Measurements from ENCODE around the gene CPT1B.

CPT1B gene

DNA sequence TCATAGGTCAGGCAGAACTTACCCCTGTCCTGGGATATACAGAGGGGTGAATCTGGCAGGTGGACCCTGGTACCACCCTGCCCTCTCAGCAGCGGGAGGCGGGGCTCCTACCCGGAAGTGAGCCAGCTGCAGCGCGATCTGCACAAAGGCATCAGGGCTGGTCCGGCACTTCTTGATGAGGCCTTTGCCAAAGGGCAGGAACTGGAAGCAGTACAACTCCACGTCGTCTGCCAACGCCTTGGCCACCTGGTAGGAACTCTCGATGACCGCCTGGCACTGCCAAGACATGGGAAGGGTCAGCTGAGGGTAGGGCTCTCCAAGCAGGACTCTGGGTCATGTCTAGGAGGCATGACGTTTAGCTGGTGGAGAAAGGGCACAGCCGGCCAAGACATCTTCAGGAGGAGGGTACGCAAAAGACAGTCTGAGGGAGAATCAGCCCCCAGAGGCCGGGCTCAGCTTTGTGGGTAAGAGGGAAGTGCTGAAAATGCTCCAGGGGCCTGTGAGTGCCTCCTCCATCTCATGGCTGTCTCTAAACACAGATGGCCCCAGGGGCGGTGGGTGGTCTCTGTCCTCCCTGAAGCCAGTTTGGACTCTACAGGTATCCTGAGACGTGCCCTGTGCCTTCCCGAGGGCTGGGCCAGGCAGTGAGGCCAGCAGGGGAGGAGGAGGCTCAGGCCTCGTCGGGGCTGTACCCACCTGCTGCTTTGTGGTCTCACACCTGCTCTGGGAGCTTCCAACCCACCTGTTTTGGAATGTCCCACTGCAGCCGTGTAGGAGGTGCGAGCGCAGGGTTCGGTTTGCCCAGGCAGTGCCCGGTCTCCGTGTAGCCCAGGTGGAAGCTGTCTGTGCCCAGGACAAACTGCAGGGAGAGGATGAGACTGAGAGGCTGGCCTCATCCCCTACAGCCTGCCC is 6.7 kb downstream of the CPT1B start:
- no peak for DNase-seq (ENCODE audit: low read depth, low spot score)
- no peak for TF ChIP-seq YY1 (IDR thresholded peaks at IDR 0.05; ENCODE audit: insufficient read depth, insufficient read length)
- TF ChIP-seq SUZ12 (IDR thresholded peaks at IDR 0.05; ENCODE audit: extremely low read depth, insufficient read depth, insufficient read length), result no peak
- TF ChIP-seq ZNF274 (IDR thresholded peaks at IDR 0.05; ENCODE audit: low read depth, low read length), result no peak
- Histone ChIP-seq H3K9me3 (ENCODE audit: insufficient read depth, low read length) (no peaks in the 10 kb centered on the region), H3K27me3 (ENCODE audit: insufficient read depth, insufficient read length) (no peaks in the 10 kb centered on the region), H3K4me3 (ENCODE audit: insufficient read length, low read depth) (no peak overlapping the region), H3K4me1 (ENCODE audit: insufficient read depth, insufficient read length) (no peaks in the 10 kb centered on the region), H3K9ac (ENCODE audit: insufficient read length, low read depth) (no peak overlapping the region), H3K36me3 (ENCODE audit: insufficient read depth, insufficient read length, low read length) (peaks cover 82% of the 10 kb centered on the region)

DNA sequence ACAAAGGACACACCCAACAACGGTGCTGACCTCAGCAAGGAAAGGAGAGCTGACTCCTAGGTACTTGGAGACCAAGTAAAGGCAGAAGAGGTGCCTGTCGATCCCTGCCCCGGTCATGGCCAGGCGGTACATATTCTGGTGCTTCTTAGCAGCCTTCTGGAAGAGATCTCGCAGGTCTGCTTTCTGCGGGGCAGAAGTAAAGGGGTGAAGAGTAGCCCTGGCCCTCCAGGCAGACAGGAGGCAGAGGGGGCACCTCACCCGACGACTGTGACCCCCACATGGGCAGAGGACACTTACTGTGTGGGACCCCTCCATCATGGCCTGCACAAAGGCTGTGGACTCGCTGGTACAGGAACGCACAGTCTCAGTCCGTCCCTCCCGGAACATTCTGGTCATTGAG is 7.4 kb downstream of the CPT1B start:
- no peak overlapping the region for H3K4me3 ChIP-seq (ENCODE audit: insufficient read length, low read depth)
- H3K9me3 ChIP-seq (ENCODE audit: insufficient read depth, low read length), result no peaks in the 10 kb centered on the region
- H3K4me1 ChIP-seq (ENCODE audit: insufficient read depth, insufficient read length), result no peaks in the 10 kb centered on the region
- TF ChIP-seq ZNF274 (IDR thresholded peaks at IDR 0.05; ENCODE audit: low read depth, low read length) (no peak), YY1 (IDR thresholded peaks at IDR 0.05; ENCODE audit: insufficient read depth, insufficient read length) (no peak), SUZ12 (IDR thresholded peaks at IDR 0.05; ENCODE audit: extremely low read depth, insufficient read depth, insufficient read length) (no peak)
- peaks cover 77% of the 10 kb centered on the region for H3K36me3 ChIP-seq (ENCODE audit: insufficient read depth, insufficient read length, low read length)
- H3K27me3 ChIP-seq (ENCODE audit: insufficient read depth, insufficient read length), result no peaks in the 10 kb centered on the region
- H3K9ac ChIP-seq (ENCODE audit: insufficient read length, low read depth), result no peak overlapping the region
- DNase-seq (ENCODE audit: low read depth, low spot score), result no peak

GRCh38 chr22:50569896-50570535 is 8.2 kb downstream of the CPT1B start:
- DNase-seq (ENCODE audit: low read depth, low spot score), result no peak
- H3K27me3 ChIP-seq (ENCODE audit: insufficient read depth, insufficient read length), result peaks cover 2% of the 10 kb centered on the region
- peaks cover 70% of the 10 kb centered on the region for H3K36me3 ChIP-seq (ENCODE audit: insufficient read depth, insufficient read length, low read length)
- H3K9ac ChIP-seq (ENCODE audit: insufficient read length, low read depth), result no peak overlapping the region
- TF ChIP-seq ZNF274 (IDR thresholded peaks at IDR 0.05; ENCODE audit: low read depth, low read length), result no peak
- no peak for TF ChIP-seq SUZ12 (IDR thresholded peaks at IDR 0.05; ENCODE audit: extremely low read depth, insufficient read depth, insufficient read length)
- TF ChIP-seq YY1 (IDR thresholded peaks at IDR 0.05; ENCODE audit: insufficient read depth, insufficient read length), result no peak
- no peaks in the 10 kb centered on the region for H3K9me3 ChIP-seq (ENCODE audit: insufficient read depth, low read length)
- no peak overlapping the region for H3K4me3 ChIP-seq (ENCODE audit: insufficient read length, low read depth)
- no peaks in the 10 kb centered on the region for H3K4me1 ChIP-seq (ENCODE audit: insufficient read depth, insufficient read length)

DNA sequence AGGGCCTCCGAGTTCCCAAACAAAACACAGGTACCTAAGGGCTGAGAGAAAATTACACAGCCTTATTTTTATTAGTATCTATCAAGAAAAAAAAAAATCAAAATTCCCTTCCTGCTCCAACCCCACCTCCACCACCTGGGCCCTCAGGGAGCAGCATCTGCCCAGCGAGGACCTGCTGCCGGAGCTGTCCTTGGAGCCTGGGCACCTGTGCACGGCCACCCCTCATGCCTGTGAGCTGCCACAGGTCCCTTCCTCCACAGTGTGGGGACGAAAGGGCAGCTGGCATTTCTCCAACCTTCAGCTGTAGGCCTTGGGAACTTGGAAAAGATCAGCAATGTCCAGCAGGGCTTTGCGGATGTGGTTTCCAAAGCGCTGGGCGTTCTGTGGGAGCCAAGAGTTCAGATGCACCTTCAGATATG is 9.2 kb downstream of the CPT1B start:
- H3K4me1 ChIP-seq (ENCODE audit: insufficient read depth, insufficient read length), result no peaks in the 10 kb centered on the region
- H3K9me3 ChIP-seq (ENCODE audit: insufficient read depth, low read length), result no peaks in the 10 kb centered on the region
- peaks cover 12% of the 10 kb centered on the region for H3K27me3 ChIP-seq (ENCODE audit: insufficient read depth, insufficient read length)
- no peak overlapping the region for H3K9ac ChIP-seq (ENCODE audit: insufficient read length, low read depth)
- H3K4me3 ChIP-seq (ENCODE audit: insufficient read length, low read depth), result no peak overlapping the region
- no peak for DNase-seq (ENCODE audit: low read depth, low spot score)
- TF ChIP-seq YY1 (IDR thresholded peaks at IDR 0.05; ENCODE audit: insufficient read depth, insufficient read length) (no peak), SUZ12 (IDR thresholded peaks at IDR 0.05; ENCODE audit: extremely low read depth, insufficient read depth, insufficient read length) (no peak), ZNF274 (IDR thresholded peaks at IDR 0.05; ENCODE audit: low read depth, low read length) (no peak)
- H3K36me3 ChIP-seq (ENCODE audit: insufficient read depth, insufficient read length, low read length), result peaks cover 62% of the 10 kb centered on the region

GRCh38 chr22:50568626-50569025 is 9.6 kb downstream of the CPT1B start:
- Histone ChIP-seq H3K9me3 (ENCODE audit: insufficient read depth, low read length) (no peaks in the 10 kb centered on the region), H3K4me1 (ENCODE audit: insufficient read depth, insufficient read length) (no peaks in the 10 kb centered on the region), H3K9ac (ENCODE audit: insufficient read length, low read depth) (no peak overlapping the region), H3K27me3 (ENCODE audit: insufficient read depth, insufficient read length) (peaks cover 16% of the 10 kb centered on the region), H3K36me3 (ENCODE audit: insufficient read depth, insufficient read length, low read length) (peaks cover 59% of the 10 kb centered on the region), H3K4me3 (ENCODE audit: insufficient read length, low read depth) (no peak overlapping the region)
- no peak for TF ChIP-seq ZNF274 (IDR thresholded peaks at IDR 0.05; ENCODE audit: low read depth, low read length)
- no peak for TF ChIP-seq SUZ12 (IDR thresholded peaks at IDR 0.05; ENCODE audit: extremely low read depth, insufficient read depth, insufficient read length)
- no peak for TF ChIP-seq YY1 (IDR thresholded peaks at IDR 0.05; ENCODE audit: insufficient read depth, insufficient read length)
- no peak for DNase-seq (ENCODE audit: low read depth, low spot score)

DNA sequence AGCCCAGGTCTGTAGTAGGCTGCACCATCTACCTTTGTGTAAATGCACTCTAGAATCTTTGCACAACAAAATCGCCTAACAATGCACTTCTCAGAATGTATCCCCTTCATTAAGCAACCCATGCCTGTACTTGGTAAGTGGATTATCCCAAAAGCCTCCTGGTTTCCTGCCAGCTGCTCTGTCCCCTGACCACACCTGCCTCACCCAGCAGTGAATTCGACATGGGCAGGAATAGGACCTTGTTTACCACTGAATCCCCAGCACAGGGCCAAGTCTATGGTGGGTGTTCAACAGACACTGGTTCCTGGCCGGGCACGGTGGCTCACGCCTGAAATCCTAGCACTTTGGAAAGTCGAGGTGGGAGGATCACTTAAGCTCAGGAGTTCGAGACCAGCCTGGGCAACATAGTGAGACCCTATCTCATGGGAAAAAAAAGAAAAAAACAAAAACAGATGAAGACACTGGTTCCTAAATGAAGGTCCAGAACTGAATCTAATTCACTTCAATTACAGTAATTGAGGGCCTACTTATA is 10.4 kb downstream of the CPT1B start:
- H3K36me3 ChIP-seq (ENCODE audit: insufficient read depth, insufficient read length, low read length), result peaks cover 50% of the 10 kb centered on the region

GRCh38 chr22:50564289-50564688 is 13.9 kb downstream of the CPT1B start:
- no peaks in the 10 kb centered on the region for H3K9me3 ChIP-seq (ENCODE audit: insufficient read depth, low read length)
- DNase-seq (ENCODE audit: low read depth, low spot score), result no peak
- TF ChIP-seq SUZ12 (IDR thresholded peaks at IDR 0.05; ENCODE audit: extremely low read depth, insufficient read depth, insufficient read length) (no peak), ZNF274 (IDR thresholded peaks at IDR 0.05; ENCODE audit: low read depth, low read length) (no peak), YY1 (IDR thresholded peaks at IDR 0.05; ENCODE audit: insufficient read depth, insufficient read length) (no peak)

More for the DNA sequence above, 10.4 kb downstream of the CPT1B start:
- Histone ChIP-seq H3K9ac (ENCODE audit: insufficient read length, low read depth) (no peak overlapping the region), H3K9me3 (ENCODE audit: insufficient read depth, low read length) (no peaks in the 10 kb centered on the region), H3K27me3 (ENCODE audit: insufficient read depth, insufficient read length) (peaks cover 23% of the 10 kb centered on the region), H3K4me1 (ENCODE audit: insufficient read depth, insufficient read length) (no peaks in the 10 kb centered on the region), H3K4me3 (ENCODE audit: insufficient read length, low read depth) (no peak overlapping the region)
- TF ChIP-seq YY1 (IDR thresholded peaks at IDR 0.05; ENCODE audit: insufficient read depth, insufficient read length), result no peak
- no peak for TF ChIP-seq SUZ12 (IDR thresholded peaks at IDR 0.05; ENCODE audit: extremely low read depth, insufficient read depth, insufficient read length)
- TF ChIP-seq ZNF274 (IDR thresholded peaks at IDR 0.05; ENCODE audit: low read depth, low read length), result no peak
- DNase-seq (ENCODE audit: low read depth, low spot score), result no peak

More at GRCh38 chr22:50564289-50564688, 13.9 kb downstream of the CPT1B start:
- H3K4me1 ChIP-seq (ENCODE audit: insufficient read depth, insufficient read length), result peaks cover 3% of the 10 kb centered on the region
- no peak overlapping the region for H3K4me3 ChIP-seq (ENCODE audit: insufficient read length, low read depth)
- peaks cover 16% of the 10 kb centered on the region for H3K36me3 ChIP-seq (ENCODE audit: insufficient read depth, insufficient read length, low read length)
- H3K27me3 ChIP-seq (ENCODE audit: insufficient read depth, insufficient read length), result peaks cover 23% of the 10 kb centered on the region
- H3K9ac ChIP-seq (ENCODE audit: insufficient read length, low read depth), result no peak overlapping the region

All from NT2/D1 (cell line).